Islet of Langerhans (tissue), 1 donor: Measurements from ENCODE around the gene GLOD4.
"Not testable (repeated sequence)": the region's sequence is repeated elsewhere in the genome, so short reads cannot be mapped to it uniquely, and the experiment has no call there.

Experiments
- FAIRE-seq: peaks from one replicate; lab custom pipeline; 2011; peaks lifted over from hg19 to GRCh38; lab: Jason Lieb, UNC

GLOD4 gene

DNA sequence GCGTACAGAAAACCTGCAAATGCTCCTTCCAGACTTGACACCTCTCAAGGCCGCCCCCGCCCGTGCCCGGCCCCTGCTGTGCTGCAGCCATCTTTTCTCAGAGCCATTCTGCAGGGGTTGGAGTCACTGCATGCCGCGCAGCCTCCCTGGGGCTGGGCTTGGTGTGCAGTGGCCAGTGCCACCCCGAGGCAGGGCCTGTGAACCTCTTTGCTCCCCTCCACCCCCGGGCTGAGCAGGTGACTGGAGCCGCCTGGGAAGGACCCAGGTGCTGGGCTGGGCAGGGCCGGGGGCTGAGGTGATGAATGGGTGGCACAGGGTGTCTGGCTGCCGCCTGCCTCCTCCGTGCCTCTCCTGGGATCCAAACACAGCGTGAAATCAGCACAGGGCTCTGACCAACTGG is 20.4 kb upstream of the GLOD4 start:
- FAIRE-seq: no peak

DNA sequence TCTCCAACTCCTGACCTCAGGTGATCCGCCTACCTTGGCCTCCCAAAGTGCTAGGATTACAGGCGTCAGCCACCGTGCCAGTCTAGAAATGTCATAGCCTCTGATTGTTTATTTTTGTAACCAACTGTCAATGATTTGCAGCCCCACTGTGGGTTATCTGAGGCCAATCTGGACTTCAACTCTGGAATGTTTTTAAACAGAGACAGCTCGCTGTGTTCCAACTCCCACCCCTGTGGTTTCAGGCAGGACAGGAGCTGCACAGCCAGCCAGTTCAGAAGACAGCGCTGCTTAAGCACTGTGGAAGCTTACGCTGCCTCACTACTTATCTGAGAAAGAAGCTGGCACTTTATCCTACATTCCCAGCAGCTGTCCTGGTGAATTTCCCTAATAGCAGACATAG is 19.6 kb upstream of the GLOD4 start:
- no peak for FAIRE-seq

GRCh38 chr17:800446-801242 is 18.6 kb upstream of the GLOD4 start:
- FAIRE-seq: no peak

- FAIRE-seq: no peak
These were observed 17.2 kb upstream of the GLOD4 start for GRCh38 chr17:799261-799660.

DNA sequence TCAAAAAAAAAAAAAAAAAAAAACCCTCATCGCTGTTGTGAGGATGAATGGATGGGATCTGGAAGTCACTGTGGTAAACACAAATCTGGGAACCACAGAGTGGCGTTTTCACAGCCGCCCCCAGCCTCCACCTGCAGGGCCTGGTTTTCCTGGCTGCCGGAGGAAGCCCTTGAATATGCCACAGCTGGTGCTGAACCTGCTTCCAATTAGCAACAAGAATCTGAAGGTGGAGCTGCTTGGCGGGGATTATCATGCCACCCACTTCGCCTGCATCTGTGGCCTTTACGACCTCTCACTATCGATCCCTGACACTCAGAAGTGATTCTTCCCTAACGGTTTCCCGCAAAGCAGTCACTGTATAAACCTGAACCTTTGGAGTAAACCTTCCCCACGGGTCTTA is 16.2 kb upstream of the GLOD4 start:
- FAIRE-seq: no peak

DNA sequence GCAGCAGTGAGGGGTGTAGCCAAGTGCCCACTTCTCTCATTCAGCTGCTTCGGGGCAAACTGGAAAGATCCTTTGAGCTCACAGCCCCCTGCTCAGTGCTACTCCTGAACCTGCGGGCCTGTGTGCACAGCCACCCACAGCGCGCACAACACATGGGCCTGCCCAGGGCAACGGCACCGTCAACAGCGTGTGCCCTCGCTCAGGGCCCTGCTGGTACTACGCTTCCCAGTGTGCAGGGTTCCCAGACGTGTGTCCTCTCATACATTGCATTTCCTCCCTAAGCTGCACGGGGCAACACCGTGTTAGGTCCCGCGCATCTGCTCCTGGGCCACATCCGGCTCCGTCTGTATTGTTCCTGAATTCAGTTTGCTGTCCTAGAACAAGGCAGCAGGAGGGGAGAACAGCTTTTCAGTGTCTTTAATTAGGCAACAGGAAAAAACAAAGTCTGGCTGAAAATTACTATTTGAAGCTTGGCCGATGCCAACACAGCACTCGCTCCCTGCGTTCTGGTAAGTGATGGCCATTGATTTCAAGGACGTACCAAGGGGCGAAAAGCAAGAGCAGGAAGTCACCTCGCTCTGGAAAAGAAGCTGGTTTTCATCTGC is 15.3 kb upstream of the GLOD4 start:
- no peak for FAIRE-seq

- no peak for FAIRE-seq
These were observed 14.5 kb upstream of the GLOD4 start for GRCh38 chr17:796609-797008.

- no peak for FAIRE-seq
These were observed 13.6 kb upstream of the GLOD4 start for GRCh38 chr17:795721-796120.

DNA sequence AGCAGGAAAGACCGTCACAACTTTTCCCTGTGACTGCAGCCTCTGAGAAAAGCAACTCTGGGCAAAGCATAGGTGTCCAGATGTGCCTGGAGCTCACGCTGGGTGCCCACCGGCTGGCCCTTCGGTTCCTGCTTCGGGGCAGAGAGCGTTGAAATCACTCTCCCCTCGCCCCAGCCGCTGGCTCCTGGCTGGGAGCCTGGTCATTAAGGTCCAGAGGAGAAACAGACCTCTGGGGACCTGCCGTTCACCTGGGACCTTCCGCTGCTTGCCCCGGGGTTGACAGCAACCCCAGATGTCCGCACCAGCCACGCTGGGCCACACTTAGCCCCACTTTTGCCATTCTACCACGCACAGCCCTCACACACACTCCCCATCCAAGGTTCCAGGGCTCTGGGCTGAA is 13.2 kb upstream of the GLOD4 start:
- FAIRE-seq: no peak

GRCh38 chr17:794876-795275 is 12.8 kb upstream of the GLOD4 start:
- FAIRE-seq: peak; percentile 56

DNA sequence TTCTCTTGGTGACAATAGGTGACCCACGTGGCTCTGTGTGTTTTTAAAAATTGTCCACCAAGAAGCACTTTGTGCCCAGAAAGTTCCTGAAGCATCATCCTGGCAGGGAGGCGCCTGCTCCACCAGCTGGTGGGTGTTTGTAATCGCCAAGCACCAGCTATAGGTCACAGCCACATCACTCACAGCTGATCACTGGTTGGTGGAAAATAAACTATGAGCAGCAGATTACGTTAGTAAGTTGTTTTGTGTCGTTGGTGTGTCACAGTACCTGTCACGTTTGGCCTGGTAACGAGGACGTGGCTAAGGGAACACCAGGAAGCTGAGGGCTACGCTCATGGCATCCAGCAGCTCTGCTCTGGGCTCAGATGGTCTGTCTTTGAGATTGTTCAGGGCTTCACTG is 10.2 kb upstream of the GLOD4 start:
- no peak for FAIRE-seq

GRCh38 chr17:791829-792228 is 9.7 kb upstream of the GLOD4 start:
- no peak for FAIRE-seq

DNA sequence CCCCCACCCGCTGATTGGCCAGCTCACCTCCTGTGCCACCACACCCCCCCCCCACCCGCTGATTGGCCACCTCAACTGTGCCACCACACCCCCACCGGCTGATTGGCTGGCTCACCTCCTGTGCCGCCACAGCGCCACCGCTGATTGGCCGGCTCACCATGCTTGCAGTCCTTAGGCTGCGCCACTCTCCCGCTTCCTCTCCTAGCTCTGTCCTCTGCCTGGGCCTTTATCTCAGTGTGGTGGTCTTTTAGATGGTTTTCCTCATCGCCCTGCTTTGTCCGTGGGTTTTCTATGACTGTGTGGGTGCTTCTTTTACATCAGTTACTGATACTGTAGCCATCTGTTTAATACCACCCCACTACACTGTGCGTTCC is 8.8 kb upstream of the GLOD4 start:
- FAIRE-seq: not testable (repeated sequence)

DNA sequence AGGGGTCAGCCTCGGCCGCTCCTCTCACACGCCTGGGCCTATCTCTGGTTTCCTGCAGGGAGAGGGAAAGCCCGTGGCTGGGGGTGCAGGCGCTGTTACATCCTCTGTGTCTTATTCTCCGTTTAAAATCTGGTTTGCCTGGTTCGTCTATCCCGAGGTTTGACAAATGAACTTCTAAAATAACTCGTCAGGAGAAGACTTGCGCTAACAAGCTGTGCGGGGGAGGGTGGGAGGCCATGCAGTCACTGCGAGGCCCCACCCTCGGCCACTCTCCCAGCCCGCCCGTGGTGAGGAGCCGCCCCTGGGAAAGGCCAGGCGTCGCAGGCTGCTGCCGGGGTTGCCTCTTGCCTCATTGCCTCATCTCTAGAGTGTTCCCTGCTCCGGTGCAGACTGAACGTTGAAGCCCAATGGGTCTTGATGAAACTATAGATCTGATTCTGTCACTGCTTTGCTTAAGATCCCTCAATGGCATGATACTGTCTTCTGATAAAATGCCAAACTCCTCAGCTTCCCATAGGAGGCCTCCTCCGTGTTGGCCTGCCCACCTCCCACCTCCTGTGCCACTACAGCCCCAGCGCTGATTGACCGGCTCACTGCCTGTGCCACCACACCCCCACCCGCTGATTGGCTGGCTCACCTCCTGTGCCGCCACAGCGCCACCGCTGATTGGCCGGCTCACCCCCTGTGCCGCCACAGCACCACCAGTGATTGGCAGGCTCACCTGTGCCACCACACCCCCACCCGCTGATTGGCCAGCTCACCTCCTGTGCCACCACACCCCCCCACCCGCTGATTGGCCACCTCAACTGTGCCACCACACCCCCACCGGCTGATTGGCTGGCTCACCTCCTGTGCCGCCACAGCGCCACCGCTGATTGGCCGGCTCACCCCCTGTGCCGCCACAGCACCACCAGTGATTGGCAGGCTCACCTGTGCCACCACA is 8.1 kb upstream of the GLOD4 start:
- not testable (repeated sequence) for FAIRE-seq

DNA sequence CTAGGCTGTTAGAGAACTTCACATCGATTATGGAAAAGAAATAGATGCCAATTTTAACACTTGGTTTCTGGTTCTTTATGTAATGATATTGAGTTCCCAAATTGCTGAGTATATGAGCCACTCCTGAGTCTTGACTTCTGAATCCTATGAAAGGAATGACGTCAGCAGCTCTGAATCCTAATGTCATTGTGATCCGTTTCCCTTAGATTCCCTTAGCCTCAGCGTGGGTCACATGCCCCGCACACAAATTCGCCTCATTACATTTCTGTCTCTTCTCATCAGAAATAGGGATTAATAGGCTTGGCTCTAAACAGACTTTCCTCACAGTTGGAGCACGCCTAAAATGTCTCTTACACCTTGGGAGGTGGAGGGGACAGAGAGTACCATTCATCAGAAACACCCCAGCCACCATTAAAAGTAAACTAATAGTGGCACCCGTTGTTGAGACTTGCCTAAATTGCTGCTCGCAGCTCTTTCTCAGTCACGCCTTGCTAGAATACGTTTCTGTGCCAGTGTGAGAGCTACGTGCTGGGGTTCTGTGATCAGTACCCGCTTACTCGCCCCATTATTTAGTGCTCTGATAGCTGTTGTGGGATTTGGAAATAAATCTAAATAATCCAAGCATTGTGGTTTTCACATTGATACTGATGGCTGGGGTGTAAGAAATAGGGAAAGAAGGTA is 7.2 kb upstream of the GLOD4 start:
- no peak for FAIRE-seq

- no peak for FAIRE-seq
These were observed 6.5 kb upstream of the GLOD4 start for GRCh38 chr17:788551-788950.

DNA sequence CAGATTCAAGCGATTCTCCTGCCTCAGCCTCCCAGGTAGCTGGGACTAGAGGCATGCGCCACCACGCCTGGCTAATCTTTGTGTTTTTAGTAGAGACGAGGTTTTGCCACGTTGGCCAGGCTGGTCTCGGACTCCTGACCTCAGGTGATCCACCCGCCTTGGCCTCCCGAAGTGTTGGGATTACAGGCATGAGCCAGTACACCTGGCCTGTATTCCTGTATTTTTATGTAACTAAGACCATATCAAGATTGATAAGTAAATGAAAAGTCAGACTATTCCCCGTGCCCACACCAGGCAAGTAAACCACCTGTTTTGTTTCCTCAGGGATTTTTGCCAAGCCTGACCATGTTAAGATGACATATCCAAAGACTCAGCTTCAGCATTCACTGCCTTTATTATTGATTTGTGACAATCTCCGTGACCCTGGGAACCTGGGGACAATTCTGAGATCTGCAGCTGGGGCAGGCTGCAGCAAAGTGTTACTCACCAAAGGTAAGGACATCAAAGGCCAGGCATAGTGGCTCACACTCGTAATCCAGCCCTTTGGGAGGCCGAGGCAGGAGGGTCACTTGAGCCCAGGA is 5.7 kb upstream of the GLOD4 start:
- no peak for FAIRE-seq

DNA sequence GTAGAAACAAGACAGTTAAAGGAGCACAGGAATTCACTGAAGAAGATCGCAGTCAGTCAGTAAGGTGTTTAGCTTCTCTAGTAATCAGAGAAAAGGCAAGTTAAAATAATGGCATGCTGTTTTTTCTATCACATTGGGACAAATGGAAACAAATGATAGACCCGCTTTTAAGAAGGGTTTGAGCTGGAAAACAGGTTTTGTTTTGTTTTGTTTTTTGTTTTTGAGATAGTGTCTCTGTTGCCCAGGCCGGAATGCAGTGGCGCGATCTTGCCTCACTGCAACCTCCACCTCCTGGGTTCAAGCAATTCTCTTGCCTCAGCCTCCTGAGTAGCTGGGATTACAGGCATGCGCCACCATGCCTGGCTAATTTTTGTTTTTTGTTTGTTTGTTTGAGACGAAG is 3.8 kb upstream of the GLOD4 start:
- FAIRE-seq: not testable (repeated sequence)

GRCh38 chr17:784143-784542 is 2.1 kb upstream of the GLOD4 start:
- FAIRE-seq: no peak

DNA sequence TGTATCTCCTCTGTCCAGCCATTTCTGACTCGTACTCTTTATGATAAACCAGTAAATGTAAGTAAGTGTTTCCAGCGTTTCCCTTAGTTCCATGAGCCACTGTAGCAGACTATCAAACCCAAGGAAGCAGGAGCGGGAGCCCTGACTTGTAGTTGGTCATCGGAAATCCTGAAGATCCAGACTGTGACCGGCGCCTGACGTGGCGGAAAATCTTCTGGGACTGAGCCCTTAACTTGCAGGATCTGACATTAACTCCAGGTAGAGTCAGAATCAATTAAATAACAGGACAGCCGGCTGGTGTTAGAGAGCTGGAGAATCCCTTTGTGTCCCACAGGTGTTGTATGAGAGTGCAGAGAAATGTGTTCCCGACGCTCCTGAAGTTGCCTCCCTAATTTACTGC is 4.0 kb downstream of the GLOD4 start:
- FAIRE-seq: no peak

DNA sequence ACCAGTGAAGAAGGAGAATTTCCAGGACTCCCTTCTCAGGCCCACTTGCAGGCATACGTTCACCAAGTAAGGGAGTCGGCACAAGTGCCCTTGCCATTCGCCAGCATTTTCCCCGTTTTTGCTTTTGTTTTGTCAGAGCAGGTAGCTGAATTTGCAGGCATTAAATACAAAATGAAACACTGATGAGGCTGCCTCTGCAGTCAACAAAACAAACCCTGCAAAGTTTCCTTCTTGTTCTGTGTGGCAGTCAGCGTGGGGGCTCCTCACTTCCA is 7.8 kb downstream of the GLOD4 start:
- FAIRE-seq: no peak
